ENCODE data around the gene TRIO.
"Not testable (repeated sequence)": the region's sequence is repeated elsewhere in the genome, so short reads cannot be mapped to it uniquely, and the experiment has no call there.

TRIO gene

GRCh38 chr5:14186059-14186830, 43.1 kb downstream of the TRIO start:
- no peak for DNase-seq

- no peak for DNase-seq
These were observed 44.0 kb downstream of the TRIO start for GRCh38 chr5:14187157-14187556.

- DNase-seq: no peak
These were observed 44.5 kb downstream of the TRIO start for GRCh38 chr5:14187660-14188059.

GRCh38 chr5:14188778-14189177, 45.6 kb downstream of the TRIO start:
- DNase-seq: no peak

GRCh38 chr5:14189680-14190079, 46.5 kb downstream of the TRIO start:
- no peak for DNase-seq

DNA sequence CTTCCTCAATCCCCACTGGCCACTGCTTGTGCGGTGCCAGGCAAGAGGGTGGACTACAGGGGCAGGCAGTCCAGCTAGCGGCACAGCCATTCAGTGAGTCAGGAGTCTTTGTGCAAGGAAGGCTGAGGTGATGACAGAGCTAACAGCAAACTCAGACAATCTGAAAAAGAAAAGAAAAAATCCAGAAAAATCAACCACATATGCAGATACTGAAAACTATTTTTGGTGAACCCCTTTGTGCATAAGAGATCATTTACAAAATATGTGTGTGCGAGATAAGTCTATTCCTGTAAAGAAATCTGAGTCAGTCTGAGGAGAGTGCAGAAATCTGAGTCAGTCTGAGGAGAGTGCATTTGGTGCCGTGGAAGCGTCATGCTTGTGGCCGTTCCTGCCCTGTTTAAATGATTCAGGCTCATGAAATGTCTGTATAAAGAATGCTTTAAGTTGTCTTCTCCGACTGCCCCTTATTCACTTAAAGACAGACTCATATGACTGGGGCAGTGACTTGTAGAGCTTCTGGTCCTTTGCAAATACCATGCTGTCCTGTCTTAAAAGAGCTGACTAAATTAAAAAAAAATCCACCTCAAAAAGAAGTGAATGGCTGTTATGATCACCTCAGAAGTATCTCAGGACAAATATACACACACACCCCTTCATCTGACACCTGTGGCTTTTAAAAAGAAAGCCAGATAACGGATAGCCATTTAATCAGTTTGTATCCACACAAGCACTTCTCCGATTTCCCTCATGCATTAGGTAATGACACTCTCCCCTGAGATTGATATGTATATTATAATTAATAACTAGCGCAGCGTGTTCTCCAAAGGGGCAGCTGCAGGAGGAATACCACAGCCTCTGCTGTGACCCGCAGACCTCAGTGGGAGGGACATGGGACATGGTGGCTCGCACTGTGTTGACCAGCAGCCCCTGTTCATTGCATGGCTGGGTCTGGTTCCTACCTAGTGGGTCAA, 47.3 kb downstream of the TRIO start:
- no peak for DNase-seq

- no peak for DNase-seq
These were observed 48.2 kb downstream of the TRIO start for GRCh38 chr5:14191325-14191724.

DNA sequence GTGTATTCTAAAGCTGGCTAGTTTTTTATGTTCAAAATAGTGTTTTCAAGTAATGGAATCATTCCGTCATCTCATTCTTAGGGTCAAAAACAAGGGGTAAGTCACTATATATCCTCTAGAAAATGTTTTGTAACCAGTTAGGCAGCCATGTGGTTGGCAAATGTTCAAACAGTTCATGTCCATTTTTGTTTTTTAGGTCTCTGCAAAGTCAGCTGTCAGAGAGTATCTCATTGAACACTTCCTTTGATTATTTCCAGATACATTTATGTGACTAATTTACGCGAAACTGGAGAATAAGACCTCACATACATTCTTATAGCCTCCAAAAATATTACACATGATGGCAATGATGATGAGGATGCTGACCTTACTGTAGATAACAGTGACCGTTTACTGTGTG, 50.4 kb downstream of the TRIO start:
- DNase-seq: no peak

GRCh38 chr5:14195588-14195987, 52.4 kb downstream of the TRIO start:
- no peak for DNase-seq

- no peak for DNase-seq
These were observed 53.9 kb downstream of the TRIO start for GRCh38 chr5:14197056-14197455.

- no peak for DNase-seq
These were observed 56.8 kb downstream of the TRIO start for GRCh38 chr5:14199902-14200301.

DNA sequence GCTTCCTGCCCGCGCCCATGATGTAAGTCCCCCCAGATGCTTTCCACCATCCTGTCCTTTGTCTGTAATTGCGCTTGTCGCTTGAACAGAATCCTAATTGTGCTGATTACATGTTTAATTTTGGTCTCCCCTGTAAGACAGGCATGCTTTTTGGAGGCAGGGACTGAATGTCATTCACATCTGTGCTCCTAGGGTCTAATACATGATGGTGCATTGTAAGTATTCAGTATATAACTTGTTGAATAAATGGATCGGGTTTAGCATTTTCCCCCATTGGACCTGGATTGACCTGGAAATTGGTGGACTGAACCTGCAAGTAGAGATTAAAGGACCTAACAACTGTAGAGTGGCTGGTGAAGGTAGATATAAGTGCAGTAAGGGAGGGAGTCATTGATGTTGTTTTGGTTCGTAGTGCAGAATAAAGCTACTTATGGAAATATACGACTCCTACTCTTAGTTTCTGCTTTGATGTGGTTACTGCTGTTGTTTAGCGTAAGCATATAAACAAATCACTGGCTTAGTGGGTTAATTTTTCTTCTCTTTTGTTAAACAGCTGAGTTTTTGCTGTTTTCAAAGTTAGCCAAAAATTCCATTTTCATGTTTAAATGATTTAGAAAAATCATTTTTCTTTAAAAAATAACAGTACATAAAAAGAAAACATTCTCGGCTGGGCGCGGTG, 57.3 kb downstream of the TRIO start:
- DNase-seq: no peak

- DNase-seq: no peak
These were observed 58.3 kb downstream of the TRIO start for GRCh38 chr5:14201325-14202045.

DNA sequence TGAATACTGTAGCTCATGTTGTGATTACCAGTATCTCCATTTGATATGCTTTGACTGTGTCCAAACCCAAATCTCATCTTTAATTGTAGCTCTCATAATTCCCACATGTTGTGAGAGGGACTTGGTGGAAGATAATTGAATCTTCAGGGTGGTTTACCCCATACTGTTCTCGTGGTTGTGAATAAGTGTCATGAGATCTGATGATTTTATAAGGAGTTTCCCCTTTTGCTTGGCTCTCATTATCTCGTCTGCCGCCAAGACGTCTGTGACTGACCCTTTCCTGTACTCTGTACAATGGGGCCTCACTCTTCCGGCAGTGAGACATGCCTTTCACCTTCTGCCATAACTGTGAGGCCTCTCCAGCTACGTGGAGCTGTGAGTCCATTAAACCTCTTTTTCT, 59.3 kb downstream of the TRIO start:
- peak; percentile 90 to 91 for DNase-seq

GRCh38 chr5:14204011-14204670, 61.0 kb downstream of the TRIO start:
- DNase-seq: no peak

GRCh38 chr5:14204785-14205321, 61.7 kb downstream of the TRIO start:
- DNase-seq: peak; percentile 71 to 75

DNA sequence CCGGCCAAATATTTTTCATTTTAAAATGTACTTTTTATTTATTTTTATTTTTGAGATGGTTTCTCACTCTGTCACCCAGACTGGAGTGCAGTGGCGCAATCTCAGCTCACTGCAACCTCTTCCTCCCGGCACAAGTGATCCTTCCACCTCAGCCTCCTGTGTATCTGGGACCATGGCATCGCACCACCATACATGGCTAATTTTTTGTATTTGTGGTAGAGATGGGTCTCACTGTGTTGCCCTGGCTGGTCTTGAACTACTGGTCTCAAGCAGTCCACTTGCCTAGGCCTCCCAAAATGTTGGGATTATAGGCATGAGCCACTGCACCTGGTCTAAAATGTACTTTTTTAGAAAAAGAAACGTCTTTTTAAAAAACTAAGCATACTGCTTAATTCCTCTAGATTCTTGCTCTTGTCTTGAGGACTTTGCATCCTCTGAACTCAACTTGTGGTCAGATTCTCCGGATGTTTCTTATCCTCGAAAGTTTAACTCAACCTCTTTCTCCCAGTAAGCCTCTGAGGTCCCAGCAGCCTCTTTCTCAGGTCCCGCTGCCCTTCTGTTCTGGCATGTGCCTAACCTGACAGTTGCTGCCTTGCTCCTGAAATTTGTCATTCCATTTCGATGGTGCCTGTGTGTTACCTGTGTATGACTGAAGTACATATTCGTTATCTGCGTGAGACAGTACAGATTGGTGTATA, 63.0 kb downstream of the TRIO start:
- DNase-seq: no peak

DNA sequence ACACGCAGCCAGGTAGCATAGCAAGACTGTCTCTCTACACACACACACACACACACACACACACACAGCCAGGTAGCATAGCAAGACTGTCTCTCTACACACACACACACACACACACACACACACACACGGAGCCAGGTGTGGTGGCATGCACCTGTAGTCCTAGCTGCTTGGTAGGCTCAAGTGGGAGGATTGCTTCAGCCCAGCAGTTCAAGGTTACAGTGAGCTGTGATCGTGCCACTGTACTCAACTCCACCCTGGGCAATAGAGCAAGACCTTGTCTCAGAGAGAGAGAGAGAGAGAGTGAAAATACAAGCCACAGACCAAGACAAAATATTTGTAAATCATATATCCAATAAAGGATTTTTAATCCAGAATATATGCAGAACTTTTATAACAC, 64.3 kb downstream of the TRIO start:
- DNase-seq: not testable (repeated sequence)

- DNase-seq: peak; percentile 38 to 65
These were observed 65.2 kb downstream of the TRIO start for GRCh38 chr5:14208071-14209021.
